Thyroid gland (tissue), 4 donors: ENCODE measurements around the gene KCNF1.

ENCODE experiments used
- POLR2A ChIP-seq, 2 donors: fragments of 450-650 bp; IDR thresholded peaks; one replicate each; pipeline ENCODE4 v1.6.1; 2017; ENCODE audit warnings: antibody characterized with exemption in 2 of 2, mild to moderate bottlenecking in 2 of 2, moderate library complexity in 1 of 2
- TF ChIP-seq, protein P1 (sequence below), 6 experiments: fragments of 200-600 bp in 3 of 6; fragments of 450-650 bp in 3 of 6; sonication (generic) in 3 of 6; IDR thresholded peaks; one replicate each; pipeline ENCODE4 v1.5.1; 2016 to 2019; ENCODE audit warnings: antibody characterized with exemption in 6 of 6, mild to moderate bottlenecking in 2 of 6, inconsistent platforms in 1 of 6, moderate library complexity in 1 of 6

DNA sequence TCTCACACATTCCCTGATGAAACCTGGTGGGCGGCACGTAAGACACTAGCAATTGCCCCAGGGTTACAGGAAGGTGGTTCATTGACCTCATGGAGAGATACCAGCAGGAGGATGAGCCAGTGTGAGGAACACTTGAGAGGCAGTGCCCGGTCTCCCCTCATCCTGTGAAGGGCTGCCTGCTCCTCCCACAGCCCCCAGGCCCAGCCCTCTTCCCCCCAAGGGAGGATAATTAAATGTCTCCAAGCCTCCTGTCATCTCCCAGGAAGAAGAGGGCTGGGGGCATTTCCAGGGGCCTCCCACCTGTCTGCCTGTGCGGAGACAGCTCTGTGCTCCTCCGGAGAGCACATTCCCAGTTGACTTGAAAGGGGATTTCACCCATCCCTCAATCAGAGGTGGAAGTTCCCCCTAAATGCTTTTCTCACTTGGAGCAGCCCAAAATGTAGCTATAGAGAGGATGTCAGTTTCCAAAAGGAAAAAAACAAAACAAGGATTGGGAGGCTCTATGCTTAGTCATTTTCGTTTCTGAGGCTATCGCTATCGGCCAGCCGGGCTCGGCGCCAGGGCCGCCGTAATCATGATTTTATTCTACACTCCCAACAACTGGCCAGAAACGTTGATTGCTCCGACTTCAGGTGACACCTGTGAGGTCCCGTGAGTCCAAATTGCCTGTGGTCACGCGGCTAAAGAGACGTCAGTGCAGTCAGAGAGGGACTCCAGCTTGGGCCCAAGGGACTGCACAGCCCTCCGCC, 7.1 kb downstream of the KCNF1 start:
- TF ChIP-seq, protein P1, sequence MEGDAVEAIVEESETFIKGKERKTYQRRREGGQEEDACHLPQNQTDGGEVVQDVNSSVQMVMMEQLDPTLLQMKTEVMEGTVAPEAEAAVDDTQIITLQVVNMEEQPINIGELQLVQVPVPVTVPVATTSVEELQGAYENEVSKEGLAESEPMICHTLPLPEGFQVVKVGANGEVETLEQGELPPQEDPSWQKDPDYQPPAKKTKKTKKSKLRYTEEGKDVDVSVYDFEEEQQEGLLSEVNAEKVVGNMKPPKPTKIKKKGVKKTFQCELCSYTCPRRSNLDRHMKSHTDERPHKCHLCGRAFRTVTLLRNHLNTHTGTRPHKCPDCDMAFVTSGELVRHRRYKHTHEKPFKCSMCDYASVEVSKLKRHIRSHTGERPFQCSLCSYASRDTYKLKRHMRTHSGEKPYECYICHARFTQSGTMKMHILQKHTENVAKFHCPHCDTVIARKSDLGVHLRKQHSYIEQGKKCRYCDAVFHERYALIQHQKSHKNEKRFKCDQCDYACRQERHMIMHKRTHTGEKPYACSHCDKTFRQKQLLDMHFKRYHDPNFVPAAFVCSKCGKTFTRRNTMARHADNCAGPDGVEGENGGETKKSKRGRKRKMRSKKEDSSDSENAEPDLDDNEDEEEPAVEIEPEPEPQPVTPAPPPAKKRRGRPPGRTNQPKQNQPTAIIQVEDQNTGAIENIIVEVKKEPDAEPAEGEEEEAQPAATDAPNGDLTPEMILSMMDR (IDR thresholded peaks at IDR 0.05) = no peak
- no peak for TF ChIP-seq POLR2A (IDR thresholded peaks at IDR 0.05)
